Loucy (cell line): ENCODE data around the gene FGGY.

Experiments used
- H2AFZ ChIP-seq: fragments of 200-600 bp; sonication (generic); 2 replicates; pipeline ENCODE4 v1.6.0; 2016; ENCODE audit warnings: antibody characterized with exemption, mild to moderate bottlenecking, low read length, moderate library complexity
- H3F3A ChIP-seq: fragments of 200-600 bp; 2 replicates; pipeline ENCODE4 v1.6.0; 2016; ENCODE audit warnings: antibody characterized with exemption, low read depth, mild to moderate bottlenecking
- H3K27me3 ChIP-seq: fragments of 200-600 bp; sonication (generic); 2 replicates; pipeline ENCODE4 v1.6.1; 2014; ENCODE audit warnings: low read length, mild to moderate bottlenecking; ENCODE audit not compliant: insufficient read depth, poor library complexity, severe bottlenecking
- H3K36me3 ChIP-seq: fragments of 200-600 bp; sonication (generic); 2 replicates; pipeline ENCODE4 v1.6.1; 2016; ENCODE audit warnings: low read length; ENCODE audit not compliant: insufficient read depth
- H3K4me1 ChIP-seq: fragments of 200-600 bp; sonication (generic); 2 replicates; pipeline ENCODE4 v1.5.1; 2014; ENCODE audit warnings: low read length, mild to moderate bottlenecking; ENCODE audit not compliant: insufficient read depth, poor library complexity, severe bottlenecking
- H3K4me2 ChIP-seq: fragments of 200-600 bp; sonication (generic); 2 replicates; pipeline ENCODE4 v1.6.0; 2014; ENCODE audit warnings: antibody characterized with exemption, low read length, low read depth, mild to moderate bottlenecking; ENCODE audit not compliant: poor library complexity, severe bottlenecking
- H3K4me3 ChIP-seq: fragments of 200-600 bp; sonication (generic); 2 replicates; pipeline ENCODE4 v1.5.1; 2014; ENCODE audit warnings: low read length, mild to moderate bottlenecking, mixed read lengths; ENCODE audit not compliant: poor library complexity, severe bottlenecking
- H3K79me2 ChIP-seq: fragments of 200-600 bp; sonication (generic); 2 replicates; pipeline ENCODE4 v1.6.1; 2014; ENCODE audit warnings: low read length; ENCODE audit not compliant: insufficient read depth
- H3K9ac ChIP-seq: fragments of 200-600 bp; sonication (generic); 2 replicates; pipeline ENCODE4 v1.6.0; 2014; ENCODE audit warnings: mild to moderate bottlenecking, low read depth, low read length, moderate library complexity; ENCODE audit not compliant: poor library complexity, severe bottlenecking
- H3K9me2 ChIP-seq: fragments of 200-600 bp; sonication (generic); replicated peaks from 2 replicates; pipeline ENCODE4 v1.6.1; 2016; ENCODE audit warnings: low read depth, low read length, mixed read lengths
- H3K9me3 ChIP-seq: fragments of 200-600 bp; sonication (generic); 2 replicates; pipeline ENCODE4 v1.6.1; 2014; ENCODE audit warnings: mild to moderate bottlenecking, antibody characterized with exemption, low read length, low read depth; ENCODE audit not compliant: insufficient read depth
- H4K20me1 ChIP-seq: fragments of 200-600 bp; sonication (generic); 2 replicates; pipeline ENCODE4 v1.6.0; 2014; ENCODE audit warnings: antibody characterized with exemption, low read length, mild to moderate bottlenecking; ENCODE audit not compliant: insufficient read depth, poor library complexity, severe bottlenecking
- CTCF ChIP-seq: fragments of 200-600 bp; sonication (generic); conservative IDR thresholded peaks from 2 replicates; pipeline ENCODE4 v1.5.1; 2014; ENCODE audit warnings: mild to moderate bottlenecking, antibody characterized with exemption, low read length
- EZH2phosphoT487 ChIP-seq: fragments of 200-600 bp; IDR thresholded peaks from 2 replicates; pipeline ENCODE4 v1.6.1; 2018; ENCODE audit warnings: antibody characterized with exemption, mild to moderate bottlenecking, moderate library complexity, borderline replicate concordance

FGGY gene

GRCh38 chr1:59601811-59602210 is 304.9 kb downstream of the FGGY start:
- no peaks in the 10 kb centered on the region for H4K20me1 ChIP-seq
- H3K9me2 ChIP-seq: no peaks in the 10 kb centered on the region
- H3K4me1 ChIP-seq: peaks cover 4% of the 10 kb centered on the region
- no peaks in the 10 kb centered on the region for H3F3A ChIP-seq
- no peak for TF ChIP-seq CTCF
- no peak for TF ChIP-seq EZH2phosphoT487
- no peaks in the 10 kb centered on the region for H3K79me2 ChIP-seq
- H2AFZ ChIP-seq: no peak overlapping the region
- H3K4me2 ChIP-seq: no peak overlapping the region
- no peaks in the 10 kb centered on the region for H3K9me3 ChIP-seq
- no peaks in the 10 kb centered on the region for H3K27me3 ChIP-seq
- H3K36me3 ChIP-seq: no peaks in the 10 kb centered on the region
- H3K9ac ChIP-seq: no peak overlapping the region
- H3K4me3 ChIP-seq: no peak overlapping the region

- no peak overlapping the region for H2AFZ ChIP-seq
- H3K4me1 ChIP-seq: peaks cover 4% of the 10 kb centered on the region
- peaks cover 7% of the 10 kb centered on the region; the same call in 1 of the 2 replicates for H3K36me3 ChIP-seq
- TF ChIP-seq CTCF (no peak), EZH2phosphoT487 (no peak)
- H3K9ac ChIP-seq: no peak overlapping the region
- no peak overlapping the region for H3K4me3 ChIP-seq
- H4K20me1 ChIP-seq: no peaks in the 10 kb centered on the region
- H3F3A ChIP-seq: no peaks in the 10 kb centered on the region
- H3K79me2 ChIP-seq: no peaks in the 10 kb centered on the region
- no peaks in the 10 kb centered on the region for H3K27me3 ChIP-seq
- no peaks in the 10 kb centered on the region for H3K9me3 ChIP-seq
- no peak overlapping the region for H3K4me2 ChIP-seq
- H3K9me2 ChIP-seq: no peaks in the 10 kb centered on the region
These were observed 307.3 kb downstream of the FGGY start for GRCh38 chr1:59604191-59604590.

- H3K9me2 ChIP-seq: no peaks in the 10 kb centered on the region
- H3K9me3 ChIP-seq: no peaks in the 10 kb centered on the region
- peaks cover 7% of the 10 kb centered on the region; the same call in 1 of the 2 replicates for H3K36me3 ChIP-seq
- H3K27me3 ChIP-seq: no peaks in the 10 kb centered on the region
- no peak overlapping the region for H2AFZ ChIP-seq
- H3K4me2 ChIP-seq: no peak overlapping the region
- TF ChIP-seq CTCF: no peak
- TF ChIP-seq EZH2phosphoT487: no peak
- H3K4me1 ChIP-seq: peaks cover 4% of the 10 kb centered on the region
- H3K4me3 ChIP-seq: no peak overlapping the region
- no peaks in the 10 kb centered on the region for H3F3A ChIP-seq
- H3K9ac ChIP-seq: no peak overlapping the region
- H4K20me1 ChIP-seq: no peaks in the 10 kb centered on the region
- H3K79me2 ChIP-seq: no peaks in the 10 kb centered on the region
These were observed 308.3 kb downstream of the FGGY start for GRCh38 chr1:59605184-59605583.
